GM12874 (cell line): ENCODE data around the gene HDLBP.

Experiments
- TF ChIP-seq, protein P1 (sequence below): IDR thresholded peaks from 2 replicates; pipeline ENCODE4 v1.5.1; 2011; ENCODE audit warnings: low read depth, mild to moderate bottlenecking, control low read depth, low read length, moderate library complexity; ENCODE audit not compliant: insufficient read depth

HDLBP gene

DNA sequence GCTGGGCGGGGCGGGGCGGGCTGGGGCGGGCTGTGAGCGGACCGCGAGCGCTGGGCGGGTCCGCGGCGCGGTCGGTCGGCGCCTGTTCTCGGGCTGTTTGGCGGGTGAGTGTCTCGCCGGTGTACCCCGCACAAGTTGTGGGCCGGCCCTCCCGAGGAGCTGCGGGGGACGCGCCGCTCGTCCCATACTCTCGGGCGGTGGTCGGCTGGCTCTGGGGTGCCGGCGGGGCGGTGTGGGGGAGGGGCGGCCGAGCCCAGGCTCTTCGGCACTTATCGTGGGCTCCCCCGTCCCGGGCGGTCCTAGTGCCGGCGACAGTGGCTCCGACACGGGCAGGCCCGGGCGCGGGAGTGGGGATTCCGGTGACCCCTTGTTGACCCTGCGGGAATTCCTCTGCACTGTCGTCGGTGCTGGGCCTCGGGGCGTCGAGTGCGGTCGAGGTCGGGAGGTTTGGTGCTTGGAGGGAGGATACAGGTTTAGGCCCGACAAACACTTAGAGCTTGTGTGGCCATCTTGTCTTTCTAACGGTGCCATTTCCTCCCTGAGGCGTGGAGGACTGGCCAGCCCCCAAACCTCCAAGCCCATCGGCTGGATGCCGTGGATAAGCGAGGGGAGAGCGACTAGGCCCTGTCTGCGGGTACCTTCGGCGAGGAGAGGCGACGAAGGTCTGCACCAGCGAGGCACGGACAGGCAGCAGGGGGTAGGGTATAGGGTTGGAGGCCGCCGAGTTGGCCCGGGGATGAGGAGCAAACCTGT lies 583 bp upstream of the HDLBP start, which contains the start of gene SEPTIN2:
Gene SEPTIN2, plus strand, starts transcription at position 47 of the 753 bp plus-strand sequence. CDS start 8,308 bp downstream, outside the sequence.
- TF ChIP-seq, protein P1, sequence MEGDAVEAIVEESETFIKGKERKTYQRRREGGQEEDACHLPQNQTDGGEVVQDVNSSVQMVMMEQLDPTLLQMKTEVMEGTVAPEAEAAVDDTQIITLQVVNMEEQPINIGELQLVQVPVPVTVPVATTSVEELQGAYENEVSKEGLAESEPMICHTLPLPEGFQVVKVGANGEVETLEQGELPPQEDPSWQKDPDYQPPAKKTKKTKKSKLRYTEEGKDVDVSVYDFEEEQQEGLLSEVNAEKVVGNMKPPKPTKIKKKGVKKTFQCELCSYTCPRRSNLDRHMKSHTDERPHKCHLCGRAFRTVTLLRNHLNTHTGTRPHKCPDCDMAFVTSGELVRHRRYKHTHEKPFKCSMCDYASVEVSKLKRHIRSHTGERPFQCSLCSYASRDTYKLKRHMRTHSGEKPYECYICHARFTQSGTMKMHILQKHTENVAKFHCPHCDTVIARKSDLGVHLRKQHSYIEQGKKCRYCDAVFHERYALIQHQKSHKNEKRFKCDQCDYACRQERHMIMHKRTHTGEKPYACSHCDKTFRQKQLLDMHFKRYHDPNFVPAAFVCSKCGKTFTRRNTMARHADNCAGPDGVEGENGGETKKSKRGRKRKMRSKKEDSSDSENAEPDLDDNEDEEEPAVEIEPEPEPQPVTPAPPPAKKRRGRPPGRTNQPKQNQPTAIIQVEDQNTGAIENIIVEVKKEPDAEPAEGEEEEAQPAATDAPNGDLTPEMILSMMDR = no peak

DNA sequence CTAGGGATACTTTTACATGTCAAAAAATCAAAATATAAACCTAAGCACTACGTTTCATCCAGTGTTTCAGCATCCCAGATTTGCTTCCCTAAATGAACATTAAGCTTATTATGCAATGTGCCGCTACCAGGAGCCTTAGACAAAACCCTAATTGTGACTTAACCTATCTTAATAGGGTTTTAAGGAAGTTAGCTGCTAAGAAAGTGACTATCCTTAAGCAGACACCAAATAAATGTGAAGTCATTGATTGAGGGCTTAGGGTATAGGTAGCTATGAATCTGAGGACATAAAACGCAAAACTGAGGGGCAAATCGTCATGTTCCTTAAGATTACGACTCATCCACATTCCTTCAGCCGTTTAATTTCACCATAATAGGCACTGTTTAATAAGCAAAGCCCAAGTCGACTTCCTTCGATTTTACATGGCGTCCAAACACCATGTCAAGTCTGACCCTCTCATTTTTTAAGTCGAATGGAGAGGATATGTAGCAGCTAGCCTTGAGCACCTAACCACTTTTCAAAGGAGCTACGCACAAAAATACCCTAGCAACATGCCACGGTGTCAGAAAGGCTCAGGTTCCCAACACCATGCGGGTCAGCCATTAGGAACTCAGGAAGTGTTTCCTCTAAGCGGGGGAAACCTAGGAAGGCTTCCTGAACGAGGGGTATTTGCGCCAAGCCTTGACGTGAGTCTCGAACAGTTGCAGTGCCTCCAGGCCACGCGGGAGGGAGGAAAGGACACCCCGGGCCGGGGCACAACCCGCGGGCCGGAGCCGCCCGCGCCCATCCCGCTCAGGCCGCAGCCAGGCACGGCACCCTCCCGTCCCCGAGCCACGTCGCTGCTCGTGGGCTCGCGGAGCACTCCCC lies 1.0 kb downstream of the HDLBP start:
- TF ChIP-seq, protein P1 = no peak

DNA sequence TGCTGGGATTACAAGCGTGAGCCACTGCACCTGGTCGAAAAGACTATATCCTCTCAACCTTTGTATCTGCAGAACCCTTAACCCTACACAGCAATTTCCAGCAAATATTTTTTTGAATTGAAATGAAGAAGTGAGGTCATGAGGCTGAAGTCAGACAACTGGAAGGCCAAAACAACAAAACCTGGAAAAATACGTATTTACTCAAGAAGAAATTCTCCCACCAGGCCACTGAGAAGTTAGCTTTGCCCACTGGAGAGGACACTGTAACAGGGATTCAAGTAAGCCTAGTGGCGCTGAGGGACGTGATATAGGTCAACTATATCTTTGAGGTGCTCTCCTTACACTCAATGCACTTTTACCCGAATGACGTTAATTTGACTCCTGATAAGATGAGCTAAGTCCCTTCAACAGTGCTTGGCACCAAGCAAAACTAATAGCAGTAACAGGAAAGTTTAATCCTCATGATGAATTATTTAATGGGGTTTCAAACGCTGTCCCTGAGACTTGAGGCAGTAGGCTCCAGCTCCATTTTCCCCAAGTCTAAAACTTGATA lies 1.9 kb downstream of the HDLBP start:
- TF ChIP-seq, protein P1 = no peak

DNA sequence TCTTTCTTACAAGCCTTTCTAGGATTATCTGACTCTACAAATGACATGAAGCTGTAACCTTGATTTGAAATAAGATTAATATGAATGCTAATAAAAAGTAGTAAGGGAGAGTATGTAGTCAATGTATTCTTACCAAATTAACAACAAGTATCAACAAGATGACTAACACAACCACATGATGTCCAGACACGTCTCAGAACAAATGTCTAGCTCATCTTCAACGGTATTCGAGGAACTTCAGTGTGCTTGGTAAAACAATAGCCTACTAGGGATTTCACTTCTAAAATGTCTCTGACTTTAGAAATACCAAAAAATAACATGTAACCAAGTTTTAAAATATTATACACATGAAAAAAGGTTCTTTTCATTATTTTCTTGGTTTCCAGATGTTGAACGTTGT lies 3.4 kb downstream of the HDLBP start:
- TF ChIP-seq, protein P1 = no peak

DNA sequence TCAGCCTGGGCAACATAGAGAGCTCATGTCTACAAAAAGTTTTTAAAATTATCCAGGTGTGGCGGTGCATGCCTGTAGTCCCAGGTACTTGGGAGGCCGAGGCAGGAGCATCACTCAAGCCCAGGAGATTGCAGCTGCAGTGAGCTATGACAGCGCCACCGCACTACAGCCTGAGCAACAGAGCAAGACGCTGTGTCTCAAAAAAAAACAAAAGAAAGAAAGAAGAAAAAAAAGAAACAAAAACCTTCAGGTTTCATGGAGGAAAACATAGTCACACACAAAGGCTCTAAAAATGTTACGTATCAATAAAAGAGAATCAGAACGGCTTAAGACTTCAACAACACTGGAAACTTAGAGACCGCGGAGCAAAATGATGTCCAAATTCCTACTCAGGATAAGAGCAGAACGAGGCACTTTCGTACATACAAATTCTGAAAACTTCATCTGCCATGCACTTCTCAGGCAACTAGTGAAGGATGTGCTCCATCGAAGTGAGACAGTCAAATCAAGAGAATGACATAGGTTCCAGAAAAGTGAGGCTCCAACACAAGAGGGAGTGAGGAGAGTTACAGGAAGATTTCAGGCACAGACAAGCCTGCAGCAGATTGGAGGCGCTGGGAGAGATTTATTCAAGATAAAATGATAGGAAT lies 4.4 kb downstream of the HDLBP start:
- TF ChIP-seq, protein P1 = no peak

DNA sequence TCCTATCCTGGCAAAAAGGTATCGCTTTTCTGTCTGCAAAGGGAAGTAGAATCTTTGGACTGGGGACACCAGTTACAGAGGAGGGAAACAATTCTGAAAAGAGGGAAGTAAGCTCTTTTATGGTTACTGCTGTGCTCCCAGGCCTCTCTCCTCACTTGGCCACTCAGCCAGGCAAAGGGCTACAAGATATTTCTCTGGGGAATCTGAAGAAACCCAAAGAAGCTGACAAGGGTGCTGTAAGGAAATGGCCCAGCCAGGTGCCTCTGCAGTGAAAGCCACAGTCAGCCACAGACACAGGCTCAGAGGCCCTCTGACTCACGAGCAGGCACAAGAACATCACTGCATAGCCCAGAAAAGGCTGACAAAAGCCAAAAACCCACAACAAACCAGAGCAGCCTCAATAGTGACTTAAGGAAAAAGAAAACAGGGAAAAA lies 5.8 kb downstream of the HDLBP start:
- TF ChIP-seq, protein P1 = no peak

DNA sequence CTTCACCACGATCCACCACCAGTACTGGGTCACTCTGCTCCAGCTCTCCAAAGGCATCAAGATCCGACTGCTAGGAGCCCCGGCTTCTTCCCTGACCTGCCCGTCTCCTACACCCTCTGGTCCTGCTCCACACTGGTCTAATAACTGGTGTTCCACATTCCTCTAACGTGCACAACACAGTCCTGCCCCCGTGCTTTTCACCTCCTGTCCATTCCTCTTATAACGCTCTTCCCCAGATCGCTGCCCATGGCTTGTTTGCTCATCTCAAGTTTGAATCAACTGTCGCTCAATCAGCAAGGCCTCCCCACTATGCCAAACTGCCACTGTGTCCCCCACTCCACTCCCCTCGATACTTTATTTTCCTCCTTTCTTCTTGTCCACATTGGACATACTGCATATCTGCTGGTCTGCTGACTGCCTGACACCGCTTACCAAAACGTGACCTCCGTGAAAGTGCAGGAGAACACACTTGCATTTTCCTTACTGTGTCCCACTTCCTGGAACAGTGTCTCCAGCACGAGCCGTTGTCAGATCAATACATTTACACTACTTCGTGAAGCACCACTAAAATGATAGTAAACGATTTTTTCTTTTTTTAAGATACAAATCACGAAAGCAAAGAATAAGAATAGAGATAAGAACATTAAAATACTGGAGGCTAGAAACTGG lies 6.5 kb downstream of the HDLBP start:
- TF ChIP-seq, protein P1 = no peak
